Mucosa of descending colon (tissue), 3 donors: ENCODE data around the gene NSL1. TPM values are rescaled to one million over a fixed set of nuclear protein-coding genes. Genes with fewer than 3 reads are reported as not detected.

Source experiments
- ATAC-seq: fragments of 200-7000 bp; cut with Tn5 transposase; one replicate; pipeline ENCODE4 v1.9.1; 2020; ENCODE audit warnings: mild to moderate bottlenecking, moderate library complexity
- DNase-seq, 3 donors: peaks; one replicate each; pipeline ENCODE4 v3.0.0-alpha.2; 2020
- H3K36me3 ChIP-seq: fragments of 200-600 bp; one replicate; pipeline ENCODE4 v1.8.0; 2021; ENCODE audit warnings: low read depth, mild to moderate bottlenecking
- H3K4me1 ChIP-seq: fragments of 200-600 bp; one replicate; pipeline ENCODE4 v1.8.0; 2021; ENCODE audit warnings: low read depth, mild to moderate bottlenecking
- H3K4me3 ChIP-seq: fragments of 200-600 bp; one replicate; pipeline ENCODE4 v1.8.0; 2021; ENCODE audit warnings: mild to moderate bottlenecking
- H3K9me3 ChIP-seq: fragments of 200-600 bp; one replicate; pipeline ENCODE4 v1.8.0; 2021; ENCODE audit warnings: mild to moderate bottlenecking
- intact Hi-C, 2 donors: fragments of 100-400 bp; cut with DNase I in 1 of 2; cut with micrococcal nuclease in 1 of 2; formaldehyde crosslinking; loops; one replicate each; pipeline versions ENCODE4 v1.11.0 to v1.11.1; 2022; cut with DNase I, micrococcal nuclease
- total RNA-seq, 3 donors: library from RNA; stranded (reverse); fragmentation: NEBNext Ultra II Directional in 2 of 3; extraction: Animal tissue kit (Norgen Biotek cat#: 25700) in 2 of 3; gene quantifications; one replicate each; pipeline versions ENCODE4 v1.2.1 to v1.2.4, GENCODE V29; 2021 to 2023
- TF ChIP-seq, protein P1 (sequence below): fragments of 200-600 bp; IDR thresholded peaks from one replicate; pipeline ENCODE4 v1.8.0; 2022; ENCODE audit warnings: antibody characterized with exemption, mild to moderate bottlenecking
- donor health status: DM: no; HTN: no; CAD: no; lungs with moderate emphysema.
- donor health status: DM: no; HTN: no; CAD: no.
- donor health status: DM: no; HTN: yes; CAD: no.

Gene NSL1
- total RNA-seq, 3 donors from 2014 or later = 20.4 to 25.3 (median 21.5) TPM

GRCh38 chr1:212746546-212746945 lies 45.0 kb downstream of the NSL1 start:
- no peaks in the 10 kb centered on the region for H3K36me3 ChIP-seq
- intact Hi-C loops = no loop called here
- H3K9me3 ChIP-seq = no peaks in the 10 kb centered on the region
- H3K4me1 ChIP-seq = no peaks in the 10 kb centered on the region
- H3K4me3 ChIP-seq = no peak overlapping the region
- TF ChIP-seq, protein P1, sequence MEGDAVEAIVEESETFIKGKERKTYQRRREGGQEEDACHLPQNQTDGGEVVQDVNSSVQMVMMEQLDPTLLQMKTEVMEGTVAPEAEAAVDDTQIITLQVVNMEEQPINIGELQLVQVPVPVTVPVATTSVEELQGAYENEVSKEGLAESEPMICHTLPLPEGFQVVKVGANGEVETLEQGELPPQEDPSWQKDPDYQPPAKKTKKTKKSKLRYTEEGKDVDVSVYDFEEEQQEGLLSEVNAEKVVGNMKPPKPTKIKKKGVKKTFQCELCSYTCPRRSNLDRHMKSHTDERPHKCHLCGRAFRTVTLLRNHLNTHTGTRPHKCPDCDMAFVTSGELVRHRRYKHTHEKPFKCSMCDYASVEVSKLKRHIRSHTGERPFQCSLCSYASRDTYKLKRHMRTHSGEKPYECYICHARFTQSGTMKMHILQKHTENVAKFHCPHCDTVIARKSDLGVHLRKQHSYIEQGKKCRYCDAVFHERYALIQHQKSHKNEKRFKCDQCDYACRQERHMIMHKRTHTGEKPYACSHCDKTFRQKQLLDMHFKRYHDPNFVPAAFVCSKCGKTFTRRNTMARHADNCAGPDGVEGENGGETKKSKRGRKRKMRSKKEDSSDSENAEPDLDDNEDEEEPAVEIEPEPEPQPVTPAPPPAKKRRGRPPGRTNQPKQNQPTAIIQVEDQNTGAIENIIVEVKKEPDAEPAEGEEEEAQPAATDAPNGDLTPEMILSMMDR = no peak
- no peak for DNase-seq
- no peak for ATAC-seq

GRCh38 chr1:212745303-212745702 lies 46.3 kb downstream of the NSL1 start:
- ATAC-seq (no peak), DNase-seq (no peak)
- H3K4me3 ChIP-seq = no peak overlapping the region
- no peaks in the 10 kb centered on the region for H3K4me1 ChIP-seq
- intact Hi-C loops = no loop called here
- H3K36me3 ChIP-seq = no peaks in the 10 kb centered on the region
- TF ChIP-seq, protein P1 = no peak
- H3K9me3 ChIP-seq = no peaks in the 10 kb centered on the region

GRCh38 chr1:212743901-212744475 lies 47.6 kb downstream of the NSL1 start:
- no peak overlapping the region for H3K4me3 ChIP-seq
- DNase-seq = no peak
- no peaks in the 10 kb centered on the region for H3K36me3 ChIP-seq
- TF ChIP-seq, protein P1 = no peak
- H3K4me1 ChIP-seq = no peaks in the 10 kb centered on the region
- H3K9me3 ChIP-seq = no peaks in the 10 kb centered on the region
- ATAC-seq = no peak
- intact Hi-C loops = no loop called here

GRCh38 chr1:212738330-212738729 lies 53.2 kb downstream of the NSL1 start:
- intact Hi-C loops = no loop called here
- TF ChIP-seq, protein P1 = no peak
- H3K9me3 ChIP-seq = no peaks in the 10 kb centered on the region
- ATAC-seq (no peak), DNase-seq (no peak)
- no peaks in the 10 kb centered on the region for H3K36me3 ChIP-seq
- no peaks in the 10 kb centered on the region for H3K4me1 ChIP-seq
- no peak overlapping the region for H3K4me3 ChIP-seq

GRCh38 chr1:212737559-212737958 lies 54.0 kb downstream of the NSL1 start:
- H3K4me1 ChIP-seq = no peaks in the 10 kb centered on the region
- no peaks in the 10 kb centered on the region for H3K36me3 ChIP-seq
- ATAC-seq = no peak
- TF ChIP-seq, protein P1 = no peak
- no peak for DNase-seq
- intact Hi-C loops = no loop called here
- H3K9me3 ChIP-seq = no peaks in the 10 kb centered on the region
- H3K4me3 ChIP-seq = no peak overlapping the region

DNA sequence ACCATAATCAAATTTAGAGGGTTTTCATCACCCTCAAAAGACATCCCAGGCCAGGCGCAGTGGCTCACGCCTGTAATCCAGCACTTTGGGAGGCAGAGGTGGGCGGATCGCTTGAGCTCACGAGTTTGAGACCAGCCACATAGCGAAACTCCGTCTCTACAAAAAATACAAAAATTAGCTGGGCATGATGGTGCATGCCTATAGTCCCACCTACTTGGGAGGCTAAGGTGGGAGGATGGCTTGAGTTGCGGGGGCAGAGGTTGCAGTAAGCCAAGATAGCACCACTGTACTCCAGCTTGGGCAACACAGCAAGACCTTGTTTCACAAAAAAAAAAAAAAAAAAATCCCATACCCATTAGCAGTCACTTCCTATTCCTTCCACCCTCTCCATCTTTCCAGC lies 58.5 kb downstream of the NSL1 start:
- TF ChIP-seq, protein P1 = no peak
- intact Hi-C loops = no loop called here
- DNase-seq = no peak
- Histone ChIP-seq H3K36me3 (no peaks in the 10 kb centered on the region), H3K9me3 (no peaks in the 10 kb centered on the region), H3K4me3 (no peak overlapping the region), H3K4me1 (no peaks in the 10 kb centered on the region)
- ATAC-seq = no peak
